SIG-M5 (cell line): ENCODE measurements around the gene GJD3.
A peak's percentile ranks its signal among the peaks of the same experiment; 100 is the strongest.
"Not testable (repeated sequence)": the region's sequence is repeated elsewhere in the genome, so short reads cannot be mapped to it uniquely, and the experiment has no call there.

ENCODE experiments used
- DNase-seq: peaks from one replicate; lab custom pipeline; 2025; lab: John Stamatoyannopoulos, UW

GJD3 gene

DNA sequence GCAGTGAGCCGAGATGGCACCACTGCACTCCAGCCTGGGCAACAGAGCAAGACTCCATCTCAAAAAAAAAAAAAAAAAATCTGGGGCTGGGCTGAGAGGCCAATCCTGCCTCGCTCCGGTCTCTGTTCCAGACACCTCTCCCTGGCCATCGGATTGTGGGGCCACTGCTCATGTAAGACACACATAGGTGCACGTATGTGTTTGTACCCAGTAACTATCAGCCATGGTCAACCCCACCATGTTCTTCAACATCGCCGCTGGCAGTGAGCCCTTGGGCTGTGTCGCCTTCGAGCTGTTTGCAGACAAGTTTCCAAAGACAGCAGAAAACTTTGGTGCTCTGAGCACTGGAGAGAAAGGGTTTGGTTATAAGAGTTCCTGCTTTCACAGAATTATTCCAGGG, 3.2 kb upstream of the GJD3 start:
- not testable (repeated sequence) for DNase-seq

GRCh38 chr17:40366861-40367518, 2.5 kb upstream of the GJD3 start:
- no peak for DNase-seq

GRCh38 chr17:40366076-40366860, 1.7 kb upstream of the GJD3 start:
- no peak for DNase-seq

DNA sequence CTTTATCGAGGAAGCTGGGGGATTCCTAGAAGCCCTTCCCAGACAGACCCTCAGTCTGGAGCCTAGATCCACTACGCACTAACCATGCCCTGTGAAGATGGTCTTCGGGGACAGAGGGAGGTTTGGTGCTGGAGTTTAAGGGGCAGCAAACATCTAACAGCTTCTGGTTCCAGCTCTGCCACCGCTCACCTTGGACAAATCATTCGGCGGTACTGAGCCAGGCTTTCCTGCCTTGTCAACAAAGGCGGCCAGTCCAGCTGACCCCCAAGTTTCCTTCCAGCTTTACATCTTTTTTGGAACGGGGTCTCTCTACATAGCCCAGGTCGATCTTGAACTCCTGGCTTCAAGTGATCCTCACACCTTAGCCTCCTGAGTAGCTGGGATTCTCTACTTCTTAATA, 369 bp upstream of the GJD3 start:
- DNase-seq: no peak

- DNase-seq: no peak
Measured at GRCh38 chr17:40363111-40363827, 1.3 kb downstream of the GJD3 start.

DNA sequence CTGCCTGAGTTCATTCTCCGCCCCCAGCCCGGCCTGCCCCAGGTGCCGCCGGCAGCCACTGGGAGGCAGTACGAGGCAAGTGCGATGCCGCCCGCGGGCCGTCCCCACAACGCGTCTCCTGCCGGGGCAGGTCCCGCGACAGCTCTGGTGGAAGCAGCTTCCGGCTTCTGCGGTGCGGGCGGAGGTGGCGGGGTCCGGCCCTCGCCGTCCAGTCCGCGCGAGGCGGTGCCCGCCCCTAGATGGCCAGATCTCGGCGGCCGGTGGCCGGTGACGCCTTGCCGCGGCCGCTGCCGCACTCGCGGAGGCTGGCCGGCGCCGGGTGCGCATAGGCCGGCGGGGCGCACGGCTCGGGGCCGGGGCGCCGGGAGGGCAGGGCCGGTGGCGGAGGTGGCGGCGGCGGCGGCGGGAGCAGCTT, 1.8 kb downstream of the GJD3 start:
- DNase-seq: no peak

- no peak for DNase-seq
Measured at GRCh38 chr17:40361925-40362695, 2.4 kb downstream of the GJD3 start.

GRCh38 chr17:40361063-40361924, 3.2 kb downstream of the GJD3 start:
- DNase-seq: no peak

GRCh38 chr17:40360091-40360490, 4.4 kb downstream of the GJD3 start:
- no peak for DNase-seq

GRCh38 chr17:40358323-40359038, 6.1 kb downstream of the GJD3 start:
- DNase-seq: no peak

GRCh38 chr17:40356990-40357881, 7.3 kb downstream of the GJD3 start:
- DNase-seq: no peak

DNA sequence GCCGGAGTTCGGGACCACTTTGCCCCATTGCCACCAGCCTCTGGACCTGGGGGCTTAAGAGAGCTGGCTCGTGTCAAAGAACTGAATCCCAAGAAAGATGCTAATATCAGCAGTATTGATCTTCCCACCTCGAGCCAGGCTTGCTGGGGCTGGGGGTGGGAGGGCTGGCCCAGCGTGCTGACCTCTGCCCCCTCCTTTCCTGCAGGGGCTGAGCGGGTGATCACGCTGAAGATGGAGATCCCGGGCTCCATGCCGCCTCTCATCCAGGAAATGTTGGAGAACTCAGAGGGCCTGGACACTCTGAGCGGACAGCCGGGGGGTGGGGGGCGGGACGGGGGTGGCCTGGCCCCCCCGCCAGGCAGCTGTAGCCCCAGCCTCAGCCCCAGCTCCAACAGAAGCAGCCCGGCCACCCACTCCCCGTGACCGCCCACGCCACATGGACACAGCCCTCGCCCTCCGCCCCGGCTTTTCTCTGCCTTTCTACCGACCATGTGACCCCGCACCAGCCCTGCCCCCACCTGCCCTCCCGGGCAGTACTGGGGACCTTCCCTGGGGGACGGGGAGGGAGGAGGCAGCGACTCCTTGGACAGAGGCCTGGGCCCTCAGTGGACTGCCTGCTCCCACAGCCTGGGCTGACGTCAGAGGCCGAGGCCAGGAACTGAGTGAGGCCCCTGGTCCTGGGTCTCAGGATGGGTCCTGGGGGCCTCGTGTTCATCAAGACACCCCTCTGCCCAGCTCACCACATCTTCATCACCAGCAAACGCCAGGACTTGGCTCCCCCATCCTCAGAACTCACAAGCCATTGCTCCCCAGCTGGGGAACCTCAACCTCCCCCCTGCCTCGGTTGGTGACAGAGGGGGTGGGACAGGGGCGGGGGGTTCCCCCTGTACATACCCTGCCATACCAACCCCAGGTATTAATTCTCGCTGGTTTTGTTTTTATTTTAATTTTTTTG, 8.5 kb downstream of the GJD3 start:
- no peak for DNase-seq

- no peak for DNase-seq
Measured at GRCh38 chr17:40355123-40355803, 9.3 kb downstream of the GJD3 start.

GRCh38 chr17:40354221-40355122, 10.1 kb downstream of the GJD3 start:
- DNase-seq: no peak

- peak; percentile 91 for DNase-seq
Measured at GRCh38 chr17:40352779-40353394, 11.7 kb downstream of the GJD3 start.

DNA sequence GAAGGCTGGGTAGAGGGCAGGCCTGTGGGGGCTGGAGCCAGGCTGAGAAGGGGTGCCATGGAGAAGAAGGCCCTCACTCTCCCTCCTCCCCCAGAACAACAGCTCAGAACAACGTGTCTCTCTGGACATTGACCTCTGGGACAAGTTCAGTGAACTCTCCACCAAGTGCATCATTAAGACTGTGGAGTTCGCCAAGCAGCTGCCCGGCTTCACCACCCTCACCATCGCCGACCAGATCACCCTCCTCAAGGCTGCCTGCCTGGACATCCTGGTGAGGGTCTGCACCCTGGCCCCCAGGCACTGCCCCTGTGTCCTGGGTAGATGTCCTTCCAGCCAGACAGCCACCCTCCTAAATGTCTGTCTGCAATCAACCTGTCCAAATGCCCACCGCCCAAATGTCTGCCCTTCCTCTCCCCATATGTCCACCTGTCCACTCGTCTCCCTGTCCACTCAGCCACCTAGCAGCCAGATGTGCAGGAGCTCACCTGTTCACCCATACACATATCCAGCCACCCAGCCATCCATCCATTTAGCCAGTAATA, 12.2 kb downstream of the GJD3 start:
- DNase-seq: no peak
